GM12891 (cell line): ENCODE measurements around the gene UBAP2L.

ENCODE experiments used
- POLR2A ChIP-seq: IDR thresholded peaks from 2 replicates; pipeline ENCODE4 v1.6.1; 2011; ENCODE audit warnings: low read depth, low read length, control low read depth
- POLR2AphosphoS5 ChIP-seq: IDR thresholded peaks from 2 replicates; pipeline ENCODE4 v1.6.1; 2011; ENCODE audit warnings: low read depth, low read length, control low read depth
- TAF1 ChIP-seq: IDR thresholded peaks from 2 replicates; pipeline ENCODE4 v1.6.1; 2011; ENCODE audit warnings: low read depth, low read length, control low read depth

DNA sequence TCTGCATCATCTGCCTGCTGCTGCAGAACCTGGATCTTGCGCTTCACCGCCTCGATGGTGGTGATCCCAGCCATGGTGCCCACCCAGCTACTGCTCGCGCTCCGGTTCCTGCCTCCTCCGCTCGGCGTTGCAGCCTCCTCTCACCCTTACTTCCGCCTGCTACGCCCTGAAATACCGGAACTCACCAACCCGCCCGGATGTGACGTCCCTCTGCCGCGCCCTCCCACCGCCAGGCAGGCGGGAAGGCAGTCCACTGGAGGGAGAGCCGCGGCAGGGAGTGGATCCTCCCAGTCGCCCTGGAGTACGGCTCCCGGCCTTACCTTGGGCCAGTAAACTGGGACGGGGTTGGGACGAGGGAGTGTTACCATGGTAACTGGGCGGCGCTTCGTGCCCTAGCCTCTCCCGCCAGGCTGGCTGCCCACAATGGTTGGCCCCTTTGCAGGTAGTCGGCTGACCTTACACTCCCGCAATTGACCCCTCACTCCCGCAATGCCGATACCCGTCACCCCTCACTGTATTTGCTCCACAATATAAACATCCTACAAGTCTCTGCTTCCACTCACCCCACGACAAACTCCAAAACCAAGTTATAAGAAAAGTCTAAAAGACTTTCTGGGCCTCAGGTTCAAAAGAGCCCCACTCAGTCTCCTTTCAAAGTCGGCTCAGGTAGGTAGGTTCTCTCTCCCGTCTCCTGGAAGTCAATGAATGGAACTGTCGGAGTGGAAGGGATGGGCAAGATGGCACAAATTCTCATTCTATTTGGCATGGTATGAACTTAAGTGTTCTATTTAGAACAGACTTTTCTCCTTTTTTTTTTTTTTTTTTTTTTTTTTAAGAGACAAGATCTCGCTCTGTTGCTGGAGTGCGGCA is 37.5 kb upstream of the UBAP2L start:
- TF ChIP-seq POLR2A (peak; percentile 86), POLR2AphosphoS5 (peak; percentile 91), TAF1 (peak; percentile 89; the same call in 1 of the 2 replicates)
